ENCODE measurements around the gene TMEM63C. TPM values are rescaled to one million over a fixed set of nuclear protein-coding genes. Genes with fewer than 3 reads are reported as not detected.

The TMEM63C gene
- total and polyA plus RNA-seq, 2 donors from 2014 or later: 0.84 to 1.9 TPM

DNA sequence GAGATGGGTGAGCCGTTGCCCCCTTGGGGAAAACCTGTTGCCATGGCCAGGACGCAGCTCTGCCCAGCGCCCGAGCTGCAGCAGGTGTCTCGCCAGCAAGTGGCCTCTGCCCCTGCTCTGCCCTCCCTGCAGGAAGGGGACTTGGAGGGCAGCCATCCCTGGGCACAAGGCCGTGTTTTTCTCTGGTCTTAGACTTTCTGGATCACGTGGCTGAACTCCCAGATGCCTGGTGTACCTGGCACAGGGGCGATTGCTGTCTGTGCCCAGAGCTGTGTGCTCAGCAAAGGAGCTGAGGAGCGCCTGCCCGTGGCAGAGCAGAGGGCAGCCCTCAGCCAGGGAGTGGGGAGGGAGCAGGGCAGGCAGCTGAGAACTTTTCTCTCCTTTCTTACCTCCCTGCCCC is 38.0 kb downstream of the TMEM63C start:
- intact Hi-C loops (cut with DNase I): no loop called here
- TF ChIP-seq, protein P1, sequence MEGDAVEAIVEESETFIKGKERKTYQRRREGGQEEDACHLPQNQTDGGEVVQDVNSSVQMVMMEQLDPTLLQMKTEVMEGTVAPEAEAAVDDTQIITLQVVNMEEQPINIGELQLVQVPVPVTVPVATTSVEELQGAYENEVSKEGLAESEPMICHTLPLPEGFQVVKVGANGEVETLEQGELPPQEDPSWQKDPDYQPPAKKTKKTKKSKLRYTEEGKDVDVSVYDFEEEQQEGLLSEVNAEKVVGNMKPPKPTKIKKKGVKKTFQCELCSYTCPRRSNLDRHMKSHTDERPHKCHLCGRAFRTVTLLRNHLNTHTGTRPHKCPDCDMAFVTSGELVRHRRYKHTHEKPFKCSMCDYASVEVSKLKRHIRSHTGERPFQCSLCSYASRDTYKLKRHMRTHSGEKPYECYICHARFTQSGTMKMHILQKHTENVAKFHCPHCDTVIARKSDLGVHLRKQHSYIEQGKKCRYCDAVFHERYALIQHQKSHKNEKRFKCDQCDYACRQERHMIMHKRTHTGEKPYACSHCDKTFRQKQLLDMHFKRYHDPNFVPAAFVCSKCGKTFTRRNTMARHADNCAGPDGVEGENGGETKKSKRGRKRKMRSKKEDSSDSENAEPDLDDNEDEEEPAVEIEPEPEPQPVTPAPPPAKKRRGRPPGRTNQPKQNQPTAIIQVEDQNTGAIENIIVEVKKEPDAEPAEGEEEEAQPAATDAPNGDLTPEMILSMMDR (IDR thresholded peaks at IDR 0.05; ENCODE audit: borderline replicate concordance, extremely low read depth, insufficient read depth): no peak
- H3K4me3 ChIP-seq (ENCODE audit: low read length in 3 of 3): no peak overlapping the region
- H3K9ac ChIP-seq (ENCODE audit: low read length in 3 of 3): no peak overlapping the region
- H3K4me1 ChIP-seq (ENCODE audit: control insufficient read depth in 2 of 3, insufficient read depth in 2 of 3, low read depth in 1 of 3, low read length in 3 of 3): no peaks in the 10 kb centered on the region
- H3K27ac ChIP-seq (ENCODE audit: low read depth in 2 of 2, low read length in 2 of 2): no peak overlapping the region
- FAIRE-seq (no peak), DNase-seq (no peak)
- no peaks in the 10 kb centered on the region for H3K27me3 ChIP-seq (ENCODE audit: control insufficient read depth, insufficient read depth, low read length)
- H3K36me3 ChIP-seq (ENCODE audit: control insufficient read depth in 2 of 3, insufficient read depth in 3 of 3, low read length in 3 of 3): no peaks in the 10 kb centered on the region
- H3K9me3 ChIP-seq (ENCODE audit: control insufficient read depth in 2 of 3, insufficient read depth in 1 of 3, low read length in 3 of 3): no peaks in the 10 kb centered on the region

DNA sequence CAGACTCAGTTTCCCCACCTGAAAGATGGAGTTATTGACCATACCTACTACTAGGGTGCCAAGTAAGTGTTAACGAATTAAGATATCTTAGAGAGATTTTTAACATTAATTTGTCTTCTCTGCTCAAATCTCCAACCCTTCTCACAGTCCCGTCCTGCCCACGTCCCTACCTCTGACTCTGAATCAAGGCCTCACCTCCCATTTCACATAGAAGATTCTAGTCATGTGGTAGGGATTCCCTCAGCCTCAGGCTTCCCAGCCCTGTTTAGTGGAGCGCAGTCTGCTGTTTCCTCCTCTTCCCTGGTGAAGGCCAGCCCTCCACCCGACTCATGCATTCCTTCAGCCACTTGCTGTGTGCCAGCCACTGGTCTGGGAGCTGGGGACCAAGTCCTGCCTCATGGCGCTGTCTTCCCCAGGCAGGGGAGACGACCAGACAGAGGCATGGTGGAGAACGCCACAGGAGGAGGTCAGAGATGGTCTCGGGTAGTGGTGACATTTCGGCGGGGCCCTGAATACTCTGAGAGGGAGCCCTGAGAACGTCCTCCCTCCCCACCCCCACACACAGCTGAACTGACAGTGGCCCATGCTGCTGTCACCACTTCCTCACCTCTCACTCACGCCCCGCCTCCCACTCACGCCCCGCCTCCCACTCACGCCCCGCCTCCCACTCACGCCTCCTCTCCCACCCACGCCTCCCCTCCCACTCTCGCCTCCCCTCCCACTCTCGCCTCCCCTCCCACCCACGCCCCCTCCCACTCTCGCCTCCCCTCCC is 38.8 kb downstream of the TMEM63C start:
- Histone ChIP-seq H3K27me3 (ENCODE audit: control insufficient read depth, insufficient read depth, low read length) (no peaks in the 10 kb centered on the region), H3K4me3 (ENCODE audit: low read length in 3 of 3) (no peak overlapping the region), H3K4me1 (ENCODE audit: control insufficient read depth in 2 of 3, insufficient read depth in 2 of 3, low read depth in 1 of 3, low read length in 3 of 3) (no peaks in the 10 kb centered on the region), H3K27ac (ENCODE audit: low read depth in 2 of 2, low read length in 2 of 2) (no peak overlapping the region), H3K36me3 (ENCODE audit: control insufficient read depth in 2 of 3, insufficient read depth in 3 of 3, low read length in 3 of 3) (no peaks in the 10 kb centered on the region), H3K9me3 (ENCODE audit: control insufficient read depth in 2 of 3, insufficient read depth in 1 of 3, low read length in 3 of 3) (no peaks in the 10 kb centered on the region), H3K9ac (ENCODE audit: low read length in 3 of 3) (no peak overlapping the region)
- intact Hi-C loops (cut with DNase I): no loop called here
- no peak for DNase-seq
- TF ChIP-seq, protein P1 (IDR thresholded peaks at IDR 0.05; ENCODE audit: borderline replicate concordance, extremely low read depth, insufficient read depth): no peak
- no peak for FAIRE-seq

DNA sequence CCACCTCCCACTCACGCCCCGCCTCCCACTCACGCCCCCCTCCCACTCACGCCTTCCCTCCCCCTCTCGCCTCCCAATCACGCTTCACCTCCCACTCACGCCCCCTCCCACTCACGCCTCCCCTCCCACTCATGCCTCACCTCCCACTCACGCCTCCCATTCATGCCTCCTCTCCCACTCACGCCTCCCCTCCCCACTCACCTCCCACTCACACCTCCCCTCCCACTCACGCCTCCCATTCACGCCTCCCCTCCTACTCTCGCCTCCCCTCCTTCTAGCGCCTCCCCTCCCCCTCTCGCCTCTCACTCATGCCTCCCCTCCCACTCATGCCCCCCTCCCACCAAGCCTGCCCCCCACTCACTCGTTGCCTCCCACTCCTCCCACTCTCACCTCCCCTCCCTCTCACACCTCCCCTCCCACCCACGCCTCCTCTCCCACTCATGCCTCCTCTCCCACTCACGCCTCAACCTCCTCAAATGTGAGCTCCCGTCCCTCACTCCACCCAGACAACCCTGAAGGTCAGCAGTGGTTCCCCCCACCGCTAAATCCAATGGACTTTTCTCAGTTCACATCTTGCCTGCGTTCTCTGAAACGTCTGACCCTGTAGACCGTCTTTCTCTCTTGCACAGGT is 39.8 kb downstream of the TMEM63C start:
- DNase-seq (no peak), FAIRE-seq (no peak)
- Histone ChIP-seq H3K4me3 (ENCODE audit: low read length in 3 of 3) (no peak overlapping the region), H3K27me3 (ENCODE audit: control insufficient read depth, insufficient read depth, low read length) (no peaks in the 10 kb centered on the region), H3K9ac (ENCODE audit: low read length in 3 of 3) (no peak overlapping the region), H3K36me3 (ENCODE audit: control insufficient read depth in 2 of 3, insufficient read depth in 3 of 3, low read length in 3 of 3) (no peaks in the 10 kb centered on the region), H3K27ac (ENCODE audit: low read depth in 2 of 2, low read length in 2 of 2) (no peak overlapping the region), H3K4me1 (ENCODE audit: control insufficient read depth in 2 of 3, insufficient read depth in 2 of 3, low read depth in 1 of 3, low read length in 3 of 3) (no peaks in the 10 kb centered on the region), H3K9me3 (ENCODE audit: control insufficient read depth in 2 of 3, insufficient read depth in 1 of 3, low read length in 3 of 3) (no peaks in the 10 kb centered on the region)
- intact Hi-C loops (cut with DNase I): no loop called here
- TF ChIP-seq, protein P1 (IDR thresholded peaks at IDR 0.05; ENCODE audit: borderline replicate concordance, extremely low read depth, insufficient read depth): no peak

All from kidney (tissue), 14 donors.